GM04504 (cell line): ENCODE data around the gene CDC42.

Experiments used
- DNase-seq: peaks from one replicate; pipeline ENCODE4 v3.0.0-alpha.2; 2012; ENCODE audit warnings: low read depth

CDC42 gene

GRCh38 chr1:22111115-22111514 is 58.6 kb downstream of the CDC42 start:
- no peak for DNase-seq

GRCh38 chr1:22111620-22112019 is 59.1 kb downstream of the CDC42 start:
- DNase-seq = peak; percentile 20

GRCh38 chr1:22112554-22112953 is 60.0 kb downstream of the CDC42 start:
- DNase-seq = no peak

- DNase-seq = no peak
These were observed 61.8 kb downstream of the CDC42 start for GRCh38 chr1:22114083-22115012.

GRCh38 chr1:22115286-22115685 is 62.8 kb downstream of the CDC42 start:
- DNase-seq = no peak

GRCh38 chr1:22117238-22117637 is 64.7 kb downstream of the CDC42 start:
- DNase-seq = no peak

GRCh38 chr1:22117851-22118250 is 65.3 kb downstream of the CDC42 start:
- DNase-seq = no peak

GRCh38 chr1:22118291-22118992 is 65.9 kb downstream of the CDC42 start:
- DNase-seq = no peak

GRCh38 chr1:22119626-22120468 is 67.3 kb downstream of the CDC42 start:
- DNase-seq = no peak

GRCh38 chr1:22120469-22120790 is 67.9 kb downstream of the CDC42 start:
- DNase-seq = no peak

GRCh38 chr1:22121421-22121911 is 69.0 kb downstream of the CDC42 start:
- no peak for DNase-seq

- DNase-seq = no peak
These were observed 70.0 kb downstream of the CDC42 start for GRCh38 chr1:22122273-22123070.

GRCh38 chr1:22123071-22123390 is 70.5 kb downstream of the CDC42 start:
- no peak for DNase-seq

GRCh38 chr1:22123901-22124404 is 71.4 kb downstream of the CDC42 start:
- DNase-seq = no peak

- DNase-seq = no peak
These were observed 72.2 kb downstream of the CDC42 start for GRCh38 chr1:22124592-22125229.

GRCh38 chr1:22126531-22126930 is 74.0 kb downstream of the CDC42 start:
- DNase-seq = no peak

- DNase-seq = no peak
These were observed 74.7 kb downstream of the CDC42 start for GRCh38 chr1:22127248-22127647.

- no peak for DNase-seq
These were observed 75.2 kb downstream of the CDC42 start for GRCh38 chr1:22127731-22128130.

- DNase-seq = no peak
These were observed 75.9 kb downstream of the CDC42 start for GRCh38 chr1:22128392-22128791.

GRCh38 chr1:22129501-22130117 is 77.1 kb downstream of the CDC42 start:
- DNase-seq = no peak
